HepG2 (cell line): ENCODE measurements around the gene CCT7. TPM values are rescaled to one million over a fixed set of nuclear protein-coding genes. Genes with fewer than 3 reads are reported as not detected.

Experiments
- DMAP1 ChIP-seq: IDR thresholded peaks from 2 replicates; pipeline ENCODE4 v1.6.1; 2016
- GATAD2A ChIP-seq: IDR thresholded peaks from 2 replicates; pipeline ENCODE4 v1.6.1; 2016
- MAFF ChIP-seq: IDR thresholded peaks from 2 replicates; pipeline ENCODE4 v1.6.1; 2011; ENCODE audit warnings: low read depth, low read length, improper control_type of control experiment
- NR2F1 ChIP-seq, 2 experiments: fragments of 450-650 bp in 1 of 2; formaldehyde crosslinking in 1 of 2; IDR thresholded peaks; 2 replicates each; pipeline versions ENCODE4 v1.5.0 to v1.6.1; 2016 to 2020; ENCODE audit warnings: mild to moderate bottlenecking in 1 of 2, missing compliant biosample characterization in 1 of 2, missing genetic modification reagents in 1 of 2, moderate library complexity in 1 of 2
- PATZ1 ChIP-seq: sonication (generic); formaldehyde crosslinking; IDR thresholded peaks from 2 replicates; pipeline ENCODE4 v1.4.0; 2020; ENCODE audit warnings: missing genetic modification reagents
- RBFOX2 ChIP-seq: fragments of 200-400 bp; formaldehyde crosslinking; IDR thresholded peaks from 2 replicates; pipeline ENCODE4 v1.6.1; 2017; ENCODE audit warnings: low read depth, mild to moderate bottlenecking, low read length
- SALL2 ChIP-seq: sonication (generic); formaldehyde crosslinking; IDR thresholded peaks from 2 replicates; pipeline ENCODE4 v1.8.1; 2023; ENCODE audit warnings: mild to moderate bottlenecking, missing genetic modification reagents, inconsistent platforms
- SAP130 ChIP-seq: IDR thresholded peaks from 2 replicates; pipeline ENCODE4 v1.6.1; 2016; ENCODE audit warnings: low read depth
- SNAI1 ChIP-seq: sonication (generic); formaldehyde crosslinking; IDR thresholded peaks from 2 replicates; pipeline ENCODE4 v1.5.0; 2020; ENCODE audit warnings: mild to moderate bottlenecking, missing genetic modification reagents, borderline replicate concordance
- TGIF2 ChIP-seq: IDR thresholded peaks from 2 replicates; pipeline ENCODE4 v1.6.1; 2016; ENCODE audit warnings: control low read depth, missing compliant biosample characterization
- THAP7 ChIP-seq: sonication (generic); formaldehyde crosslinking; IDR thresholded peaks from 2 replicates; pipeline ENCODE4 v1.8.1; 2023; ENCODE audit warnings: mild to moderate bottlenecking, missing genetic modification reagents
- ZFP91 ChIP-seq: sonication (generic); formaldehyde crosslinking; IDR thresholded peaks from 2 replicates; pipeline ENCODE4 v1.9.0; 2022; ENCODE audit warnings: missing genetic modification reagents, mild to moderate bottlenecking, borderline replicate concordance
- ZFX ChIP-seq: sonication (generic); formaldehyde crosslinking; IDR thresholded peaks from 2 replicates; pipeline ENCODE4 v1.4.0; 2020; ENCODE audit warnings: mild to moderate bottlenecking, low read depth, missing genetic modification reagents, moderate library complexity
- ZNF276 ChIP-seq: sonication (generic); formaldehyde crosslinking; IDR thresholded peaks from 2 replicates; pipeline ENCODE4 v1.4.0; 2020; ENCODE audit warnings: mild to moderate bottlenecking, low read depth, missing genetic modification reagents
- ZNF383 ChIP-seq: sonication (generic); formaldehyde crosslinking; IDR thresholded peaks from 2 replicates; pipeline ENCODE4 v1.4.0; 2020; ENCODE audit warnings: missing genetic modification reagents, mild to moderate bottlenecking, borderline replicate concordance
- ZNF800 ChIP-seq: sonication (generic); formaldehyde crosslinking; IDR thresholded peaks from 2 replicates; pipeline ENCODE4 v1.4.0; 2020; ENCODE audit warnings: missing genetic modification reagents
- ZNF839 ChIP-seq: sonication (generic); formaldehyde crosslinking; IDR thresholded peaks from 2 replicates; pipeline ENCODE4 v1.4.0; 2020; ENCODE audit warnings: missing genetic modification reagents, mild to moderate bottlenecking, borderline replicate concordance
- polyA plus RNA-seq, 8 experiments: library from polyadenylated mRNA; depleted of rRNA in 3 of 8; stranded (reverse) in 7 of 8; unstranded in 1 of 8; fragments of >200 nt; fragmentation: Illumina TruSeq in 4 of 8; extraction: Trizol in 4 of 8; gene quantifications; 2 replicates each; pipeline versions ENCODE4 v1.2.1 to v1.2.3, GENCODE V29; 2011 to 2016; ENCODE audit warnings: low read depth in 4 of 8, missing spikeins in 1 of 8, mixed read lengths in 1 of 8; ENCODE audit not compliant: insufficient read depth in 1 of 8
- total RNA-seq, 5 experiments: library from RNA; depleted of rRNA; stranded (reverse); fragments of >200 nt; fragmentation: Illumina TruSeq; extraction: Trizol; gene quantifications; 2 replicates each; pipeline ENCODE4 v1.2.3, GENCODE V29; 2016; ENCODE audit warnings: low read depth in 1 of 5

CCT7 gene
- total and polyA plus RNA-seq, 2 of the 13 experiments (the other 11 are each of a cell fraction or from before 2014, with no cell fraction given): 347 to 517 TPM

GRCh38 chr2:73284296-73285158 is 50.4 kb downstream of the CCT7 start, which contains the start of gene FBXO41 (continued):
- TF ChIP-seq DMAP1 (CRISPR knock-in tag): peak; percentile 49; the same call in 1 of the 2 replicates
- TF ChIP-seq GATAD2A (CRISPR knock-in tag): peak; percentile 32; the same call in 1 of the 2 replicates
- peak; percentile 46 for TF ChIP-seq PATZ1 (CRISPR knock-in tag)
- TF ChIP-seq SAP130 (CRISPR knock-in tag): peak; percentile 9
- TF ChIP-seq TGIF2 (CRISPR knock-in tag): 0 out of 2 replicates have a peak, but pooled peaks have one; percentile 45
- TF ChIP-seq ZFX: peak; percentile 74
- peak; percentile 43 to 71; a peak in 1 of 4 replicates for TF ChIP-seq NR2F1 (CRISPR knock-in tag; IDR thresholded peaks at IDR 0.05)
- TF ChIP-seq MAFF: no peak
- TF ChIP-seq ZNF383 (CRISPR knock-in tag): 0 out of 2 replicates have a peak, but pooled peaks have one; percentile 24
- TF ChIP-seq RBFOX2: peak; percentile 49
- 0 out of 2 replicates have a peak, but pooled peaks have one; percentile 28 for TF ChIP-seq THAP7
- TF ChIP-seq ZNF800 (CRISPR knock-in tag): peak; percentile 55; the same call in 1 of the 2 replicates
- peak; percentile 83 for TF ChIP-seq SNAI1
- 0 out of 2 replicates have a peak, but pooled peaks have one; percentile 61 for TF ChIP-seq ZNF839 (CRISPR knock-in tag)
- TF ChIP-seq ZFP91: peak; percentile 31; the same call in 1 of the 2 replicates
- no peak for TF ChIP-seq SALL2 (CRISPR knock-in tag)
- no peak; the same call in 1 of the 2 replicates for TF ChIP-seq ZNF276 (CRISPR knock-in tag)
